Suprapubic skin (tissue), 4 donors: ENCODE measurements around the gene THEM5. TPM values are rescaled to one million over a fixed set of nuclear protein-coding genes. Genes with fewer than 3 reads are reported as not detected.
"Not testable (repeated sequence)": the region's sequence is repeated elsewhere in the genome, so short reads cannot be mapped to it uniquely, and the experiment has no call there.

ENCODE experiments used
- DNase-seq, 2 donors: peaks; one replicate each; pipeline ENCODE4 v3.0.0-alpha.2; 2019; ENCODE audit warnings: low spot score in 2 of 2
- H3K27ac ChIP-seq: fragments of 200-600 bp; sonication (generic); one replicate; pipeline ENCODE4 v1.5.1; 2019
- H3K27me3 ChIP-seq: fragments of 200-600 bp; sonication (generic); one replicate; pipeline ENCODE4 v1.5.1; 2019
- H3K36me3 ChIP-seq: fragments of 200-600 bp; sonication (generic); one replicate; pipeline ENCODE4 v1.5.1; 2019
- H3K4me1 ChIP-seq: fragments of 200-600 bp; sonication (generic); one replicate; pipeline ENCODE4 v1.5.1; 2019
- H3K4me3 ChIP-seq: fragments of 200-600 bp; sonication (generic); one replicate; pipeline ENCODE4 v1.5.1; 2019; ENCODE audit warnings: mild to moderate bottlenecking
- H3K9me3 ChIP-seq: fragments of 200-600 bp; sonication (generic); one replicate; pipeline ENCODE4 v1.5.1; 2019
- EP300 ChIP-seq: sonication (generic); formaldehyde crosslinking; IDR thresholded peaks from one replicate; pipeline ENCODE4 v1.6.1; 2017; ENCODE audit warnings: antibody characterized with exemption
- POLR2A ChIP-seq, 2 donors: fragments of 450-650 bp; IDR thresholded peaks; one replicate each; pipeline ENCODE4 v1.6.1; 2017; ENCODE audit warnings: antibody characterized with exemption in 2 of 2, mild to moderate bottlenecking in 2 of 2, moderate library complexity in 2 of 2
- POLR2AphosphoS5 ChIP-seq, 3 donors: sonication (generic); formaldehyde crosslinking; IDR thresholded peaks; one replicate each; pipeline ENCODE4 v1.6.1; 2017; ENCODE audit warnings: antibody characterized with exemption in 3 of 3
- WGBS: methylation state at CpG from one replicate; pipeline ENCODE4 v1.1.5; 2018; 5-methylcytosine and 5-hydroxymethylcytosine counted together
- total RNA-seq, 4 donors: library from RNA; depleted of rRNA; stranded (reverse); fragments of >200 nt; gene quantifications; one replicate each; pipeline ENCODE4 v1.1.0, GENCODE V29; 2016
- TF ChIP-seq, protein P1 (sequence below), 2 donors: fragments of 200-600 bp in 1 of 2; fragments of 450-650 bp in 1 of 2; sonication (generic) in 1 of 2; IDR thresholded peaks; one replicate each; pipeline ENCODE4 v1.5.1; 2016 to 2019; ENCODE audit warnings: antibody characterized with exemption in 2 of 2, mild to moderate bottlenecking in 1 of 2, moderate library complexity in 1 of 2

The THEM5 gene
- total RNA-seq, 4 donors from 2014 or later = 29.1 to 89.7 (median 64.3) TPM

DNA sequence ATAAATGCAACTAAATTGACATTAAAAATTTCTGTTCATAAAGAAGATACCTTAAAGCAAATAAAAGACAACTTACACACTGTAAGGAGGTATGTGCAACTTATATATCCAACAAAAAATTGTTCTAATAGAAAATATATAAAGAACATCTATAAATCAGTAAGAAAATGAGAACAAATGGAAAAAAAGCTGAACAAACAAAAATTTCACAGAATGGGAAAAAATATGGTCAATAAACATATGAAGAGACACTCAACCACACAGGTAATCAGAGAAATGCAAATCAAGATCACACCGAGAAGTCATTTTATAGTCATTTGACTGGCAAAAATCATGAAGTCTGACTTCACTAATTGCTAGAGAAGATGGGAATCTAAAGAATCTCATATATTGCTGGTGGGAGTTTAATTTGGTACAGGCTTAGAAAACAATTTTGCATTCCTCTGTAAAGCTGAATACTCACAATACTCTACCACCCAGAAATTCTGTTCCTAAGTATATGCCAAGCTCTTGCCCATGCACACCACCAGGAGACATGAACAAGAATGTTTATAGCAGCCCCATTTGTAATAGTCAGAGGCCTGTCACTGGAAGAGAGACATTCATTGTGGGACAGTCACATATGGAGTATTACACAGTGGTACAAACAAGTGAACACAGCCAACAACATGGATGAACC, 22.0 kb upstream of the THEM5 start:
- Histone ChIP-seq H3K4me1 (peaks cover 7% of the 10 kb centered on the region), H3K9me3 (no peaks in the 10 kb centered on the region), H3K36me3 (peaks cover 18% of the 10 kb centered on the region), H3K27me3 (no peaks in the 10 kb centered on the region), H3K4me3 (no peak overlapping the region), H3K27ac (no peak overlapping the region)
- TF ChIP-seq EP300 (no peak), POLR2A (IDR thresholded peaks at IDR 0.05) (no peak), POLR2AphosphoS5 (IDR thresholded peaks at IDR 0.05) (no peak)
- TF ChIP-seq, protein P1, sequence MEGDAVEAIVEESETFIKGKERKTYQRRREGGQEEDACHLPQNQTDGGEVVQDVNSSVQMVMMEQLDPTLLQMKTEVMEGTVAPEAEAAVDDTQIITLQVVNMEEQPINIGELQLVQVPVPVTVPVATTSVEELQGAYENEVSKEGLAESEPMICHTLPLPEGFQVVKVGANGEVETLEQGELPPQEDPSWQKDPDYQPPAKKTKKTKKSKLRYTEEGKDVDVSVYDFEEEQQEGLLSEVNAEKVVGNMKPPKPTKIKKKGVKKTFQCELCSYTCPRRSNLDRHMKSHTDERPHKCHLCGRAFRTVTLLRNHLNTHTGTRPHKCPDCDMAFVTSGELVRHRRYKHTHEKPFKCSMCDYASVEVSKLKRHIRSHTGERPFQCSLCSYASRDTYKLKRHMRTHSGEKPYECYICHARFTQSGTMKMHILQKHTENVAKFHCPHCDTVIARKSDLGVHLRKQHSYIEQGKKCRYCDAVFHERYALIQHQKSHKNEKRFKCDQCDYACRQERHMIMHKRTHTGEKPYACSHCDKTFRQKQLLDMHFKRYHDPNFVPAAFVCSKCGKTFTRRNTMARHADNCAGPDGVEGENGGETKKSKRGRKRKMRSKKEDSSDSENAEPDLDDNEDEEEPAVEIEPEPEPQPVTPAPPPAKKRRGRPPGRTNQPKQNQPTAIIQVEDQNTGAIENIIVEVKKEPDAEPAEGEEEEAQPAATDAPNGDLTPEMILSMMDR (IDR thresholded peaks at IDR 0.05) = no peak
- WGBS = 98% methylated on average over 1 of the region's 1 CpG
- no peak for DNase-seq

DNA sequence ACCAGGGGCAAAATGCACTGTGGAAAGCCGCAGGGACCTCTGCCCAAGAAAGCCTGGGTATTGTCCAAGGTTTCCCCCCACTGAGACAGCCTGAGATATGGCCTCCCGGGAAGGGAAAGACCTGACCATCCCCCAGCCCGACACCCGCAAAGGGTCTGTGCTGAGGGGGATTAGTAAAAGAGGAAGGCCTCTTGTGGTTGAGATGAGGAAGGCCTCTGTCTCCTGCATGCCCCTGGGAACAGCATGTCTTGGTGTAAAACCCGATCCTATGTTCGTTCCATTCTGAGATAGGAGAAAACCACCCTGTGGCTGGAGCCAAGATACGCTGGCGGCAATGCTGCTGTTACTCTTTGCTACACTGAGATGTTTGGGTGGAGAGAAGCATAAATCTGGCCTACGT, 19.3 kb upstream of the THEM5 start:
- Histone ChIP-seq H3K36me3 (peaks cover 18% of the 10 kb centered on the region), H3K4me1 (peaks cover 12% of the 10 kb centered on the region)
- H3K9me3 ChIP-seq, DNase-seq, H3K27me3 ChIP-seq, H3K4me3 ChIP-seq, H3K27ac ChIP-seq: not testable (repeated sequence)
- WGBS = 70% methylated on average over 9 of the region's 9 CpGs

DNA sequence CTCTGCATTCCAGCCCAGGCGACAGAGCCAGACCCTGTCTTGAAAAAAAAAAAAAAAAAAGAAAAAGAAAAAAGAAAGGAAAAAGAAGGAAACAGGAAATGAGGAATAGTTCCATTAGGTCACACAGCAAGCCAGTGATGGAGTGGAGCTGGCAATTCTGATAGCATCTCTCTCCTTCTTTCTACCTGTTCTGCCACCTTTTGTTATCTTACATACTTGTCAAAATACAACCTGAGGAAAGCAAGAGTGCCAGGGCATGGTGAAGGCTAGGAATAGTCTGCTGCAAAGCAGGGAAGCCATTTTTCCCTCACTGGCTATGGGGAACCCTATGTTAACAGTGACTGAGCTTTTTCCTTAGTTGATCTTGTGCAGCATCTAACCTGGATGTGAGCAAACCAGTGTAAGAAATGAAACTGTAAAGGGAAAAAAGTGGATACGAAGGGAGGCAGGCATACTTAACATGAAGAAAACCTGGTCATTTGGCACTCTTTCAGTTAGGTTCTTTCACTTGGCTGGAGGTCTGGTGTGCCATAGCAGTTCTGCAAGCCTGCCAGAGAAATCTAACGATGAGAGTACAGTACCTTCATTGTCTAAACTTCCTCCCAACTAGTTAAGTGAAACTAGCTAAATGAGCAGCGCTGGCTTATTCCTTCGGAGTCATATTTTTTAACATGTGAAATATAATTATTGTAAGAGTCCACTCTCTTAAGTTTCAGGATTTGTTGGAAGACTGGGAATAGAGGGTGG, 17.9 kb upstream of the THEM5 start:
- peaks cover 18% of the 10 kb centered on the region for H3K4me1 ChIP-seq
- no peaks in the 10 kb centered on the region for H3K27me3 ChIP-seq
- peak overlapping the region; percentile 64 for H3K27ac ChIP-seq
- no peak overlapping the region for H3K4me3 ChIP-seq
- H3K9me3 ChIP-seq = no peaks in the 10 kb centered on the region
- WGBS = 49% methylated on average over 5 of the region's 5 CpGs
- no peak for DNase-seq
- H3K36me3 ChIP-seq = peaks cover 18% of the 10 kb centered on the region
- TF ChIP-seq EP300 = no peak
- TF ChIP-seq POLR2A (IDR thresholded peaks at IDR 0.05) = no peak
- TF ChIP-seq, protein P1 (IDR thresholded peaks at IDR 0.05) = no peak
- no peak for TF ChIP-seq POLR2AphosphoS5 (IDR thresholded peaks at IDR 0.05)

DNA sequence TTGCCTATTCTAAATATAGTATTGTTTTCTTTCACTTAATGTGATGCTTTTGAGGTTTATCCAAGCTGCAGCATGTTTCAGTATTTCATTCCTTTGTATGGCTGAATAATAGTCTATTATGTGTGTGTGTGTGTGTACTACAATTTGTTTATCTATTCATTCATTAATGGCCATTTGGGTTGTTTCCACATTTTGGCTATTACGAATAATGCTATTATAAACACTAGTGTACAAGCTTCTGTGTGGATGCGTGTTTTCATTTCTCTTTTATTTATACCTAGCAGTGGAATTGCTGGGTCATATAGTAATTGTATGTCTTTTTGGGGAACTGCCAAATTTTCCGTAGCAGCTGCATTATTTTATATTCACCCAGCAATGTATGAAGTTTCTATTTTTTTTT, 15.0 kb upstream of the THEM5 start:
- TF ChIP-seq, protein P1 (IDR thresholded peaks at IDR 0.05) = no peak
- no peak for TF ChIP-seq POLR2AphosphoS5 (IDR thresholded peaks at IDR 0.05)
- no peak for TF ChIP-seq POLR2A (IDR thresholded peaks at IDR 0.05)
- TF ChIP-seq EP300 = no peak
- no peak overlapping the region for H3K4me3 ChIP-seq
- H3K4me1 ChIP-seq = peaks cover 18% of the 10 kb centered on the region
- H3K9me3 ChIP-seq = no peaks in the 10 kb centered on the region
- 25% methylated on average over 3 of the region's 3 CpGs for WGBS
- H3K36me3 ChIP-seq = peaks cover 3% of the 10 kb centered on the region
- DNase-seq = no peak
- no peak overlapping the region for H3K27ac ChIP-seq
- no peaks in the 10 kb centered on the region for H3K27me3 ChIP-seq

DNA sequence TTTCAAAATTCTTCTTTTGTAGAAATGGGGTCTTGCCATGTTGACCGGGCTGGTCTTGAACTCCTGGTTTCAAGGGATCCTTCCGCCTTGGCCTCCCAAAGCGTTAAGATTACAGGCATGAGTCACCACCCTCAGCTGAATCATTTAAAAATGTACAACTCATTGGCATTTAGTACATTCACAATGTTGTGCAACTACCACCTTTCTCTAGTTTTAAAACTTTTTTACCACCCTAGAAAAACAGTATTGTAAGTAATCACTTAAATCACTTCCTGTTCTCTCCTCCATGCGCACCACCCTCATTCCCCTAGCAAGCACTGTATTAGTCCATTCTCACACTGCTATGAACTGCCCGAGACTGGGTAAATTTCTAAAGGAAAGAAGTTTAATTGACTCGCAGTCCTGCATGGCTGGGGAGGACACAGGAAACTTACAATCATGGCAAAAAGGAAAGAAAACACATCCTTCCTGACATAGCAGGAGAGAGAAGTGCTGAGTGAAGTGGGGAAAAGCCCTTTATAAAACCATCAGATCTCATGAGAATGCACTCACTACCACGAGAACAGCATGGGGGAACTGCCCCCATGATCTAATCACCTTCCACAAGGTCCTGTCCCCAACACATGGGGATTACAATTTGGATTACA, 14.4 kb upstream of the THEM5 start:
- DNase-seq = no peak
- Histone ChIP-seq H3K4me1 (peaks cover 18% of the 10 kb centered on the region), H3K27me3 (no peaks in the 10 kb centered on the region), H3K9me3 (no peaks in the 10 kb centered on the region), H3K4me3 (no peak overlapping the region), H3K27ac (no peak overlapping the region), H3K36me3 (no peaks in the 10 kb centered on the region)
- 70% methylated on average over 7 of the region's 7 CpGs for WGBS
- TF ChIP-seq, protein P1 (IDR thresholded peaks at IDR 0.05) = no peak
- TF ChIP-seq EP300 (no peak), POLR2A (IDR thresholded peaks at IDR 0.05) (no peak), POLR2AphosphoS5 (IDR thresholded peaks at IDR 0.05) (no peak)
